Fibroblast of skin of abdomen (primary cell): ENCODE results near the gene SEZ6.

ENCODE experiments used
- DNase-seq: peaks from one replicate; pipeline ENCODE4 v3.0.0-alpha.2; 2013

Gene SEZ6

DNA sequence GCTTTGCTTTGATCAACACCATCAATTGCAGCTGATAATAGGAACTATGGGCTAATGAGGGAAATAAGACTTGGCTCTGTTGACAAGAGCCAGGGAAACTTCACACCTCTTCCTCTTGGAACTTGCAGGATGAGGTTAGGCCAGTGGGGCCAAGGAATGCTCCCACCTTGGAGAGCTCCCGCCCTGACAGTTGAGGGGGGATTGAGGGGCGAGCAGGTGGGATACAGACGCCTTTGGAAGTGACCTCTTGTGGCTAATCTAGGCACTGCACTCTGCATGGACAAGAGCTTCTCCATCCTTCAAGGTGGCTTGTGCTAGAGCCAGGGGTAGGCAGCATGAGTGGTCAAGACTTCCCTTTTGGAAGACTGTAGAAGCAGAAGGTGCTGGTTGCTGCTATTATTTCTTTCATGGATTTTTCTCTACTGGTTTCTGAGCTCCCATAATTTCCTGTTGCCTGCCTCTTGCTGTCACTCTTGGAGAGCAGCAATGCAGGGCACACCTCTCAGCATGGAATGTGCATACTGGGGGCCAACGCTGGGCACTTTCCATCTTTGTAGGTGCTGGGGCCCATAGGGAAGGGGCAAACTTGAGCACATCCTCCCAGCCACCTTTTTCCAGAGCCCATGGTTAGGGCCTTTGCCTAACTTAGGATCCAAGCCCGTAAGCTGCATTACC lies 52.3 kb downstream of the SEZ6 start:
- peak; percentile 34 for DNase-seq

DNA sequence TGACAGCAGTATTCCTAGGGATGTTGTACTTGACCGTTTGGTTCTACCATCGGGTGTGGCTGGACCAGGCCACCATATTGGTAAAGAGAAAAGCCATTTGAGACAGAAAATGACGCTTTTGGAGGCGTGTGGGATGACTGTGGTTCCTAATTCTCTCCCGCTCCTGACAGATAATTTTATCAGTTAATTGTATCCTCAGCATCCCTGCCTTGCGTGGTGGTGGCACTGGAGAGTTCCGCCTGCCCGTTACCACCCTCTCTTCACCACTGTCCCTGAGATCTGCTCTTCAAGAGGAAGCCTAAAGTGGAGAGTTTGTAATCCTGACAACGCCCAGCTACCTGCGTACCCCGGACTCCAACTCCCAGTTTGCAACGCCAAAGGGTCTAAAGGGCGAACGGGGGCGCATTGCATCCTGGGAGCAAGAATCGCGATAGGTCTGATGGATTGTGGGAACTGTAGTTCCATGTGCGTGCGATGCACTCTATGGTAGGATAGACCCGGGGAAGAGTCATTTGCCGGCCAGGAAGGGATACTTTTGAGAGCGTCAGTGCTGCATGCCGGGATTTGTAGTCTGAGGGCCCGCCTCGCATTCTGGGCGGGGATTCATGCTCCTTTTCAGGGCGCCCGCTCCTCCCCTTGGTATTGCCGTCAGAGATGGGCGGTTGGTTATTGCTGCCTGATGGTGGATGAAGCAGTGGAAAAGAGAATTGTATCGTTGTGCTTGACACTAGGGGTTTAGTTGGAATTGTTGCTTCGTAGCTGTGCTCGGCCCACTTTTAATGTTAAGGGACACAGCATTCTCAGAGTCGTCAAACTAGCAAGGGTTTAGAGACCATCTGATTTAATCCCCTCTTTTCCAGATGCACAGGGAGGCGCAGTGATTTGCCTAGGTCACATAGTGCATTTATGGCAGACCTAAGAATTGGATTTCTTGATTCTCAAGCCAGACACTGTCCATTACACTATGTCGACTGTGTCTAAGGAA lies 53.5 kb downstream of the SEZ6 start:
- DNase-seq = peak; percentile 99

DNA sequence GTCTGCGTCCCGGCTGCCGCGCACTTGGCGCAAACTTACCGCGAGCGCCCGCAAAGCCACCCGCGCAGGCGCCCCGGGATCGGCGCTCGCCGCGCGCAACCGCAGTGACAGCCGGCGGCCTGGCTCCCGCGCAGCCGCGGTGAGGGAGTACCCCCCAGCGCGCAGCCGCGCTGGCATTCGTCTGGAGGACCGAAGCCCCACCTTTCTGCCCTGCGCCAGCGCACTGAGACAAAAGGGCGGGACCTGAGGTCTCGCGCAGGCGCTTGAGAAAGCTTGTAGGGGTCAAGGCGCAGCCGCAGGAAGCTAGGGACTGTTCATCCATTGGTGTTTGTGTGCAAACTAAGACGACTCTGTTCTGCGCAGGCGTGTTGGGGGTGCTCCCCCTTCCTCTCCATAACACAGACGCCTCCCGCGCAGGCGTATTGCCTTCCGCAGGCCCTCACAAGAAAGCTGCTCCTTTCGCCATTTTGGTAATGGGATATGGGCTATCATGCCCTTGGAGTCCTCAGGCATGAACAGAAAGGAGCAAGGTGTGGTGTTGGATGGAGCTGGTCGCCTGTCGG lies 54.3 kb downstream of the SEZ6 start, which contains the start of gene PHF12:
TSS of gene PHF12 (minus strand) at position 91 of the 563 bp plus-strand sequence. CDS start 558 bp downstream, outside the sequence.
- peak; percentile 100 for DNase-seq

DNA sequence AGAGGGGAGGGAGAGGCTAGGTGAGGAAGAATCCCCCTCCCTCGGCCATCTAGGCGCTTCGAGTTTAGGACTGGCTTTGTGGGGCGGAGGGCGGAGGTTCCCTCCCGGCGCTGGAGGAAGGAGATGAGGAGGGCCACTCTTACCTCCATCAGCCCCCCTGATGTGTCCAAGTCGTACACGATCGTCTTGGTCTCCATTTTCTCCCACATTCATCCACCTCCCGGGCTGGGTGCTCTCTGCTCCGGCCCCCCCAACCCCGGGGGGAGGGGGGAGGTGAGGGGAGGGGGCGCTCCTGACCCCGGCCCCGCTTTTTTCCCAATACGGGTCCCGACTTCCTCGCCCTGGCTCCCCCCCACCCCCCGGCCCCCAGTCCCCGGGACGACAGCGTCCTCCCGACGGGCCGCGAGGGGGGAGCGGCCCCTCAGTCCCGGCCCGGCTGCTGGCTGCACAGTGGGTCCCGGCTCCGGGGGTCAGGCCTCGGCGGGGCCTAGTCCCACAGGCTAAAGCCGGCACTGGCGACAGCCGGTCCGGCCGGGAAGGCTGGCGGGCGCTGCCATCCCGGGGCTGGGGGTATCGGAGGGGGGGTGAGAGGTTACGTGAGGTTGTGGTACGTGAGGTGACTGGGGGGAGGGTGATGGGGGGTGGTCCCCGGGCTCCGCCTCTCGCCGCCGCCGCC lies 54.9 kb downstream of the SEZ6 start:
- DNase-seq = no peak

DNA sequence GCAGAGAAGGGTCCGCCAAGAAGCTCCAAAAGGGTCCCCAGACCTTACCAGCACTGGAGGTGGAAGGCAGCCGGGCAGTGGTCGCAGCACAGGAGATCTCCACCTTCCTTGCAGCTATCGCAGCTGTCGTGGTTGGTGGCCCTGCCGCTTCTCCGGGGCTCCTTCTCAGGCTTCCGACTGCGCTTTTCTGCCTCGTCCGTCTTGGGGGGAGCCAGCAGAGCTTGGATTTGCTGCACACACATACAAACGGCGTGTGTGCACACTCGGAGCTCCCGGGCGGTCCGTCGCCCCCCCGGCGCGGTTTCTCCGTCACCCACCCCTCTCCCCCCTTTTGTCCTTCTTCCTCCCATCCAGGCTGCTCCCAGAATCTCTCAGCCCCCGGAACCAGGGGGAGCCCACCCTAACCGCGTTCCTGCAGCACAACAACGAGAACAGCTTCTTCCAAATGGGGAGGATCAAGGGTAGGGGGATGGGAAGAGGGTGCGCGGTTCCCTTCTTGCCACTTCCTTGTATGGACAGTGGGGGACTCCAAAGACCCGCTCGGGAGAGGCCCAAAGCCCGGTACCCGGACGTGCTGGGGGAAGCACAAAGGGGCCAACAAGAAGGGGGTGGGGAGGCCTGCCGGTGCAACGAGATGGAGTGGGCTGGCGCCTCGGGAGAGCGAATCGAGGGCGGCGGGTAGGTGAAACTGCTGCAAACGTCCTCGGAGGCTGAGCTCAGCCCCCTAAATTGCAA lies 55.6 kb downstream of the SEZ6 start:
- DNase-seq = peak; percentile 64

DNA sequence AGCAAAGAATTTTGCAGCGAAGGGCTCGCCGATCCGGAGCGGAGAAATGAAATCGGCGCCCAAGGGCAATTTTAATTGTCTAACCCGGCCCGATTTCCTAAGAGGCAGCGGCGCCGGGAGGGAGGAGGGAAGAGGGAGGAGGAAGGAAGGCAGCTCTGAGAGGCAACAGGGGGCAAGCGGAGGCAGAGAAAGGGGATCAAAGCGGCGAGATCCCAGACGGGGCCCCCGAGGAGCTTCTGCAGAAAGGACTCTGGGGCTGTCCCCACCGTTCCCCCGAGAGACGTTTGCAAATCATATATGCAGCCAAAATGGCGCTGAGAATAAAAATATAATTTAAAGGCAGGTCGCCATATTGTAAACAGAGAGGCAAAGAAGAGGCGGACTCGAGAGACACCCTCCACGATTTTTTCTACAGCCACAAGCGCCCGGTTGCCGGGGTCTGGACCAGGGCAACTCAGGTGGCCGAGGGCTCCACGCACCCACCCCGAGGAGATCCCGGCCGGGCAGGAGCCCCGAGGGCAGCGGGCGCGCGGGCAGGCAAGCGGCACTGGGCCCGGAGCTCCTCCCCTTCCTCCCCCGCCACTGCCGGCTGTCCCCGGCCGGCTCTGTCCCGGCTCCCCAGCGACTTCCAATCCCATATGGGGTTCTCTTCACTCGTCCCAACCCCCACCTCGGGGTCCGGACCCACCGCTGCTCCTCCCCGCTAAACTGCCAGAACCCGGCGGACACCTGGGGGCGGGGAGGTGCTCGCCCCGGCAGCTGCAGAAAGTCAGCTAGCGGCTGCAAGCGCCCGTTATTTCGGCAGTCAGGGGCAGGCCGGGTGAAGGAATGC lies 56.4 kb downstream of the SEZ6 start:
- peak; percentile 33 for DNase-seq

DNA sequence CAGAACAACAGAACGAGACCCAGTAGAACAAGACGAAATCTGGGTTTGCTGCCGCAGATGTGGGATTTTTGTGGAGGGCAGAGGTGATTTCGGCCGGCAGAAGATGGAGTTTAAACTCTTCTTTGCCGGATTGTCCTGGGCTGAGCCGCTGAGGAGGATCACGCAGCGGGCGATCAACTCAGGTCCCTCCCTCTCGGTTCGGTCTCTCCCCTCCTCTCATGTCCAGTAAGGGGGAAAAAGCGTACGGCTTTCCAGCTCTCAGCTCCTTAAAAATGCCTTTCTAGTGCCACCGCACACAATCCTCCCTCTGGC lies 57.0 kb downstream of the SEZ6 start:
- DNase-seq = no peak

DNA sequence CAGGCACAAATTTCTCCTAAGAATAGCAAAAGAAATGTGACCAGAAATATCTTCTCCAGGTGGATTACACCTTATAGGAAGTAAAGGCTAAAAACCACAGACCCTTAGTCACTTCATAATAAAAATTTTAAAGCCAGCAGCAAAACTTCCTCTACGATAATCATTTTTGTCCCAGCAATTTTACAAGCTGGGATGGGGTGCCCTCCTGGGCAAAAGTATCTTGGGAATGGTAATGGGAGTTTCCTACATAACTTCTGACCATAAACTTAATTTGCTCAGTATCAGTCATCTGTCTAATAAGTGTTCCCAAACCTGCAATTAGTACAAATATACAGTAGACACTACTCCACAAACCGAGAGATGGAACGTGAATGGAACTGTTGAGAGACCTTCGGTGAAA lies 57.5 kb downstream of the SEZ6 start:
- DNase-seq = no peak

DNA sequence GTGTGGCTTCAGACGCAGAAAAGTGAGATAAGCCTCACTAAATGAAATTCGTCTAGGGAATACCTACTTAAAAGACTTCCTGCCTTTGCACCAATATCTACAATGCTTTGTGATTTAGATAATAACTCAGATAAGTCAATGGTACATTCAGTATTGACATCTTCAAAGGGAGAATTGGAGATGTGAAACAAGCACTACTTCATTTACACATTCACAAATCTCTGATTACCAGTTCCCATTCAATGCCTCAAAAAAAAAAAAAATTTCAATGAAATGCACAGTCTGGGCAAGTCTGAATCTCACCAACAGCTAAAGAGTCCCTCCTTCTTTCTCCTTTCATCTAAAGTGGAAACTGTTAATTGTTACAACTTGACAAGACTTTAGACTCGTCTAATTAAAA lies 58.2 kb downstream of the SEZ6 start:
- no peak for DNase-seq

DNA sequence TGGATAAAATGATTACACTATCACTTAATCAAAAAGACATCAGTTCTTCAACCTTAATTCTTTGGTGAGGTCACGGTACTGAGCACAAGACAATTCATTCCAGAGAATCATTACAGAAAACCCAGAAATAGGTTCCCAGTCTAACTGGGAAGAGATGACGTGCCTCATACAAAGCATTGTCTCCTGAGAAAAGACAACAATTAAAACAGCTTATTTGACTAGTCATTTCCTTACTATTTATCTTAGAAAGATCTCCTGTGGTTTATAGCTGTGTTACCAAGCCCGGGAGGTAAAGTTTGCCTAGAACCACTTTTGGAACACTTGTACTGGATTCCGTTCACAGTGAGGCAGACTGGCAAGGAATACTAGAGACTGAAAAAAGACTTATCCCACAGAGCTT lies 59.6 kb downstream of the SEZ6 start:
- peak; percentile 60 for DNase-seq

DNA sequence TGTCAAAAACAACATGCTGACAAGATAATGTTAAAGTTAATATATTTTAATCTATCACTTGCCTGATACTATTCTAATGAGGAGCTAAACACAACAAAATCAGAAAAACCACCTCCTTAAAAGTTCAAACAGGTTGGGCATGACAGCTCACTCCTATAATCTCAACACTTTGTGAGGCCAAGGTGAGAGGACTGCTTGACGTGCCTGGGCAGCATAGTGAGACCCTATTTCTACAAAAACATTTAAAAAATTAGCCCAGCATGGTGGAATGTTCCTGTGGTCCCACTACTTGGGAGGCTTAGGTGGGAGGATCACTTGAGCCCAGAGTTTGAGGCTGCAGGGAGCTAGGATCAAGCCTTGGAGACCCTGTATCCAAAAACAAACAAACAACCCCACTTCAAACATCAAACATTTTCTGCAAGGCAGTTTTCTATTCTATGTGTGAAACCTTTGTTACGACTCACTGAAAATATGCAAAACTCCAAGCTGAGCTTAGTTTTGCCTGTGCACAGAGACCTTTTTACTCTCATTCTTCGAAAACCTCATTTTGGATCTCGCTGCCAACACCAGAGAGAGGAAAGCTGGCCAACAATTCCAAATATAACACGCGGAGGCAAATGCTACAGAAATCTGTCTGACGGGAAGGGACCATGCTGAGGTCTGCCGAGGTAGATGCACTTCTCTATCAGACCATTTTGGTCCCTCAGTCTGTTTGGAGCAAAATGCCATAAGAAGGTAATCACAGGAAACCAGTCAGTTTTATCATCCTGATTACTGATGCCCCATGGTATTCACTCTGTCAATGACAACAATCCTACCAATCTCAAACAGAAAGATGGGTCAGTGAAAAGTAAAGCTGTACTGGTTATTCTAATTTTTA lies 60.7 kb downstream of the SEZ6 start:
- DNase-seq = peak; percentile 22

DNA sequence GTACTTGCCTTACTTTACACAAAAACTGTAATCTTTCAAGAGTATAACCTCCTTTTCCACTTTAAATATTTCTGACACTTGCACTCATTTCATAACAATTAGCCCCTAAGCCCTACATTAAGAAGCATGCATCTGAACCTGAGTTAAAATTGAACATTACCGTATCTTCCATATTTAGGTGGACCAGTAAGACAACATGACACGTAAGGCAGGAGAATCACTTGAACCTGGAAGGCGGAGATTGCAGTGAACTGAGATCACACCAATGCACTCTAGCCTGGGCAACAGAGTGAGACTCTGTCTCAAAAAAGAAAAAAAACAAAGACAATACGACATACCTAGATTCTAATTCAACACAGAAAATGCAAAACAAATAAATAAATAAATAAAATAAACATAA lies 61.5 kb downstream of the SEZ6 start:
- no peak for DNase-seq

DNA sequence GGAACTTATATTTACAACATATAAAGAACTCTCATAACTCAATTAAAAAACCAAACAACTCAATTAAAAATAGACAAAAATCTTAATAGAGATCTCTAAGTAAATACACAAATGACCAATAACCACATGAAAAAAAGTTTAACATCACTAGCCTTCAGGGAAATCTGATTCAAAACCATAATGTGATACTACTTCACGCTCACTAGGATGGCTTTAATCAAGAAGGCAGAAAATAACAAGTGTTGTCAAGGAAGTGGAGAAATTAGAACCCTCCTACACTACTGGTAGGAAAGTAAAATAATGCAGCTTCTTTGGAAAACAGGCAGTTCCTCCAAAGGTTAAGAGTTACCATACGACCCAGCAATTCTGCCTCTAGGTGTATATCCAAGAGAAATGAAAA lies 62.9 kb downstream of the SEZ6 start:
- DNase-seq = no peak

DNA sequence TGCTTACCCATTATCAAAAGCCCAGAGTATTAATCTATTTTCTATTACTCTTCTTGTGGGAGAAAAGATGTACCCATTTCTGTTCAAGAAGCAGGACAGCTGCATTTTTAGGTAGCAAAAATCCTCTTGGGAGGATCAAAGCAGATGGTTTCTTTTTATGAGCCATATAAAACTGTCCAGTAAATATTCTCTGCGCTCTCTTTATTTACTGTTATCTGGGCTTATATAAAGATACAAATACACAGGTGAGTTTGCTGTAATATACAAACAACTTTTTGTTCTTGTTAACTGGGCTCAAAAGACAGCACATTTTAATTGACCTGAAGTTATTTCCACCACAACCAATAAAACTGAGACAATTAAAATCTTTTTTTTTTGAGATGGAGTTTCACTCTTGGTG lies 64.6 kb downstream of the SEZ6 start:
- no peak for DNase-seq

DNA sequence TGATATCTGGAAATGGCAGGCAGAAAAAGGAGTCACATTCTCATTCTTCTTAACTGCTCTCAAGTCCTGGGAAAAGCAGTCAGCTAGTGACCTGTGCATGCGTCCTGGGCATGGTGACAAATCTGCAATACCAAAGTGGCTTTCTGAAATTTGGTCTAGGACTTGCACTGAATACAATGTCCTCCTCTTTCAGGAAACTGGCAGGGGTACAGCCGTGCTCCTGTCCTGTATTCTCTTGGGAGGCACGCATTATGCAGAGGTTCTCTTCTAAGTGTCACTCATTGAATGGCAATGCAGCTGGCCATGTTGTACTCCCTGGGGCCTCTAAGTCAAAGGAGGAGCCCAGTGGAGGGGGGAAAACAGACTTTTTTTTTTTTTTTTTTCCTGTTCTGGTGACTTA lies 65.2 kb downstream of the SEZ6 start:
- DNase-seq = no peak

DNA sequence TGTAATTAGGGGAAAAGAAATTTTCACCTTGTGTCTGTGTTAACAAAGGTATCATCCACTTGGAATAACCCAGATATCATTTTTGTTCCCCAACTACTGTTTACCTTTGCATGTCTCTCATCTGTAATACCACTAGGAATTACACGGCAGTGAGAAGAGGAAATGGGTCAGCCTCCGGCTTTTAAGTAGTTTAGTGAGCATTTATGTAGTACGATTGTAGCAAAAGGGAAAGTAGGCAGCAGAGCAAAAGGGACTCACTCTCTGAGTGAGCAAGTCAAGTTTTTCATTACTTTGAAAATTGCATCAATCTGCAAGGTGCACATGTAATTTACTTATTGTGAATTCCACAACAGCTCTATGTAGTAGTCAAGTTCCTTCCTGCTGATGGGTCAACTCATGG lies 65.7 kb downstream of the SEZ6 start:
- no peak for DNase-seq

DNA sequence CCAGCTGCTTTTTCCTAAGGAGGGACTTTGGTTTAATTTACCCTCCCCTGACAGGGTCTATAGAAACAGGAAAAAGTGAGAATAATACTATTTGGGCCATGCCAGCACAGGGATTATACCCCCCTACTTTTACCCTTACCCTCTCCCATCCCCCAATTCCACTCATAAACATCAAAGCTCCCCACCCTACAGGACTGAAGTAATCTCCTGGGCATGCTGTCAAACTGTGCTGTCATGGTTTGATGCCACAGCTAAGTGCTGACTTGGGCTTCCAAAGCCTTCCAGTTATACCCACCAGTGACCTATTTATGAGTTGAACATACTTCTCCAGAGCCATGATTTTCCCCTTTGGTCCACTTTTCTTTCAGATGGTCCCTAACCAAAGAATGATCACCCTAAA lies 67.3 kb downstream of the SEZ6 start:
- no peak for DNase-seq

DNA sequence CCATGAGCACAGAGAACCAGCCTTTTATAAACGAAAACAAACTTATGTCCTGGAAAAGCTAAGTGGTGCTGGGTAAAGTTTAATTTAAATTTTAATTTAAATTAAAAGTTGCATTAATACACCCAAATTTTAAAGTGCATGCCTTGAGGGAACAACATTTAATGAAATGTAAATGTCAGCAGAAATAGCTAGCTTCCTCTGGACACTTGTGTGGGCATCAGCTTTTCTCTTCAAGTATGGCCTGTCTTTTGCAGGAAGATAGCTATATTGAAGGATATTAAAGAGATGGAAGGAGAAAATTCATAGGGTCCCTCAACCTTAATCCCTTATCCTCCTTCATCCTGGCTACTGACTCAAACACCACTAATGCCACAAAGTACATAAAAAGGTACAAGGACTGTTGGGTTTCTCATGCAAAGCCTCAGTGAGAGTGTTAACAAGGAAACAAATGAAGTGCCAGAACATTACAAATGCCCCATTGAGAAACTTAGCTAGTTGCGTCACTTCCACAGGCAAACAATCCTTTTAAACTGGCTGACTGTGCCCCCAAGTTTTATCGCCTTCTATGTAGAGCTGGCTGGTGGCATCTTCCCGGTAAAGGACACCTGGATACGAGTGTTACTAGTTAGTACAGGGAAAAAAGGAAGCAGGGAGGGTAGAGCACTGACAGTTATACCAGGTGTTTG lies 68.6 kb downstream of the SEZ6 start:
- peak; percentile 12 for DNase-seq

DNA sequence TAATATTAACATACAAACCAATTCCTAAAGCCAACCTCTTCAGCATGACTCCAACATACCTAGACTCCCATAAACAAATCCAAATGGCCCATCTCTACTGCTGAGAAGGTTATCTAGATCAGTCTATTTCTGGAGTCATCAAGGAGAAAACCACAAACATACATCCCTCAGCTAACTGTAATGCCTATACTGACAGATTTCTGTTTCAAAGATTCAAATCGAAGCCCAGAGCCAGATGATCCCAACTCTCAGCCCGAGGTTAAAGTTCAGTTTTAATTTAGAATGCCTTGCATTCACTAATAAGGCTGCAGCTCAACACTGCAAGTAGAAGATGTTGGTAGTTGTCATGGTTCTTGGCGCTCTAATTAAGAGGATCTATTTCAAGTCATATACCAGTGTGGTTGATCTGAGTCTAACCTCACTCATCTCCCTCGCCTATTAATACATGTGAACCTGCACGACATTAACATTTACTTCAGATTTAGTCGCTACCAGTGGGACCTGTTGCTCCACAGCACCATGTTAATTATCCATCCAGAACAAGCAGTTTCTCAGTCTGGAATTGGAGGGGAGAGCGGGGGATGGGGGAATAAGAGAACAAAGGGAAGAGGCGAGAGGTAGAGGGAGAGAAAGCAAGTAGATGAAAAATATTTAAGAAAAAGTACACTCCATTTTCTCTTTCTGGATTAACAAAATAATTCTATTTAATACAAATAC lies 69.9 kb downstream of the SEZ6 start:
- no peak for DNase-seq
